Myocyte (in vitro differentiated cells): ENCODE data around the gene KLHL18. TPM values are rescaled to one million over a fixed set of nuclear protein-coding genes. Genes with fewer than 3 reads are reported as not detected.
"Not testable (repeated sequence)": the region's sequence is repeated elsewhere in the genome, so short reads cannot be mapped to it uniquely, and the experiment has no call there.

Experiments
- DNase-seq: peaks from one replicate; pipeline ENCODE4 v3.0.0-alpha.2; 2012; ENCODE audit warnings: low read depth
- polyA plus RNA-seq: library from polyadenylated mRNA; unstranded; fragments of >200 nt; gene quantifications from one replicate; pipeline ENCODE4 v1.2.1, GENCODE V29; 2012; ENCODE audit warnings: missing spikeins
- total RNA-seq: library from RNA; depleted of rRNA; stranded (reverse); fragments of >200 nt; gene quantifications from 2 replicates; pipeline ENCODE4 v1.2.3, GENCODE V29; 2014

KLHL18 gene
- total RNA-seq: 32.7 and 53.1 TPM in 2 replicates
- 42.8 TPM for polyA plus RNA-seq

DNA sequence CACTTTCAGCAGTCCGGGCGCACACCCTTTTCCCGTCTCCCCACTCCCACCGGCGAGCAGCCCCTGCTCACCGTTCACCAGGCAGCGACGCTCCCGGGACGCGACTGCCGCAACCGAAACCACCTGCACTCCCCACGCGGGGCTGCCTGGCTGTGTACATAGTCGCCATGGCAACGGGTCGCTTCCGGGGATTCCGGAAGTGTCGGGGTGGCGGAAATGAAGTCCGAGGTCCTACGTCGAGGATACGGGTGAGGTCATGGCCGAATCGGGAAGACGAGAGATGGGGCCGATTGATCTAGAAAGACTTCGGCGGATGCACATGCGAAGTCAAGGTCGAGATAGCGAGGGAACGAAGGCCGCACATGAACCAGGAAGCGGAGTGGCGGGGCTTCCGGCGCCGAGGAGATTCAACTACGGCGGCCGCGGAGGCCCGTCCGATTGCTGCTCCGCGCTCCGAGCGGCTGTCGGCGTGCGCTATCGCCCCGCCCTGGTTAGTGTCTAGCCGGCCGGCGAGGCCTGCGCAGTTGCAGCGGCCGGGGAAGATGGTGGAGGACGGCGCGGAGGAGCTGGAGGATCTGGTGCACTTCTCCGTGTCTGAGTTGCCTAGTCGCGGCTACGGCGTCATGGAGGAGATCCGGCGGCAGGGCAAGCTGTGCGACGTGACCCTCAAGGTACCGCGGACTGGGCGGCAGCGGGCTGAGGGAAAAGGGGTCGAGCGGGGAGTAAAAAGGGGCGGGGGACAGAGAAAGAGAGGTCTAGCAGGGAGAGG, at the start of gene KLHL18, which contains the start of gene KIF9:
Gene KLHL18 (plus strand): TSS at position 521 of the 769 bp plus-strand sequence. CDS start 22 bp downstream, at position 543.
Gene KIF9 (minus strand): TSS at position 376 of the 769 bp plus-strand sequence. CDS start 5,425 bp downstream, outside the sequence.
- peak; percentile 94 for DNase-seq

DNA sequence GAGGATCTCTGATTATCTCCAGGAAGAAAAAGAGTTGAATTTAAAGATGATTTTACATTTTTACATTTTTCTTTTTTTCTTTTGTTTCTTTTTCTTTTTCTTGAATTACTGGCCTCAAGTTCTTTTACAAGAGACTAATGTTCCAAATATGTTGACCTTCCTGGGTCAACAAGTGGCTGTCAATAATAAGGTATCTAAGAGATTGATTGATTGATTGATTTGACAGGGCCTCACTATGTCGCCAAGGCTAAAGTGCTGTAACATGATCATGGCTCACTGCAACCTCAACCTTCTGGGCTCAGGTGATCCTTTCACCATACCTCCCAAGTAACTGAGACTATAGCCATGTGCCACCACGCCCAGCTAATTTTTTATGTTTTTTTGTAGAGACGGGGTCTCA, 44.7 kb upstream of the KLHL18 start:
- DNase-seq: no peak

DNA sequence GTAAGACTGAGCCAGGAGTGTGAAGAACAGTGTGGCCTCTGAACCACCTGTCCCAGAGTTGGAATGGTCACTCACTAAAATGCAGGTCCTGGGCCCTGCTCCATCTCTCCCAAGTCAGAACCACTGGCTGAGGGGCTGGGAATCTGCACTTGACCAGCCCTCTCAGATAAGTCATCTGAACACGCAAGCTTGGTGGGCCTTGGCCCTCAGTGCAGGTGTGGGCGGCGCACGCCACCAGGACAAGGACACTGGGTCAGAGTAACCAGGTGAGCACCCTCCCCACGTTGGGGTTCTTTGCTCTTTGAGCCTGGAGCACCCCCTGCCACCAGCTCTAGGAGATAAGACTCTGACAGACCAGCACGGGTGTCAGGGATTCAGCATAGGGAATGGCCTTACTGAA, 42.8 kb upstream of the KLHL18 start:
- DNase-seq: no peak

DNA sequence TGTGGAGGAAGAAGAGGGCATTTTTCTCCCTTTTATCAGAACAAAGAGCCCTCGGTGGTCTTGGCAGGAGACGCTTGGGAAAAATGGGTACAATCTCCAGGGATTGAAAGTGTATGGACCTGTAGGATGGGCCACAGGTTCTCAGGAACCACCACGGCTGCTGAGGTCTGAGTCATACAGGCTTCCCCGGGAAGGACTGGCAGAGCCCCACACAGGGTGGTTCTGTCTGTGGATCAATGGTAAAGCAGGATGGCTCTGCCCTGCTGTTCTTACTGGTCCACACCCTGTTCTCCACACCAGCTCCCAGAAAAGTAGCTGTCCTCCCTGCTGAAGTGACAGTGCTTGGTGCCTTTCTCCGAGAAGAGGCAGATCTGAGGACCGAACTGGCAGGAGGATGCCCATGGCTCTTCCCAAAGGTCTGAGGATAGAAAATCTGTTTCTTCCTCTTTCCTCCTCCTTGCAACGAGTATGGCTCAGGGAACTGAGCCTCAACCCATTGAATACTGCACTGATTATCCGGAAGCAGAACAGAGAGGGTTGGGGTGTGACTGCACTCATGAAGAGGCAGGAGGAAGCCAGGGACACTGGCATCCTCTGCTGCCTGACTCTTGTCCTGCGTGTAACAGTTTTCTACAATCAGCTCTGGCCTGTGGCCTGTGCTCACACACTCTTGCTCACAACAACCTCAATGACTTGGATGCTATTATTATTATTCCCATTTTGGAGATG, 39.2 kb upstream of the KLHL18 start:
- DNase-seq: no peak

DNA sequence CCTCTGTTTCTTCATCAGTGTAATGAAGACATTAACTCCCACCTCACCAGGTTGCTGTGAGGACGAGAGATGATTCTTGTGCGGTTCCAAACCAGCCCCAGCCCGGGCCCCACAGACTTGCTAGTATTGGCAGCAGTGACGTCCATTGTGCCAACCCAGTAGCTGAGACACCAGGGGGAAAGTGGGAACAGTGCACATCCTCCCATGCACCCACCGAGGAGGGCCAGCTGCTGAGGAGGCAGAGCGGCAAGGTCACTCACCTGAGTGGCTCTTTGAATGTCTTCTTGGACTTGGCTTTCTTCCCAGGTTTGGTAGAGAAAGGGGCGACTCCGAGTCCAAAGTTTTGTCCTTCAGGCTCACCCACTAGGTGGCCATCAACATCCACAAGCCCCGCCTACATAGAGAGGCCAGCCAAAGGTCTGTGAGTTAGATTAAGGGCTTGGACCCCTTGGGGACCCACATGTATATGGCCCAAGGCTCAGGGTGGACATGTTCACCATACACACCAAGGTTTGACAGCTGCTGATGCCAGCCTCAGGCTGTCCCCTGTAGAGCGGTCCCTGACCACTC, 38.1 kb upstream of the KLHL18 start:
- DNase-seq: no peak

DNA sequence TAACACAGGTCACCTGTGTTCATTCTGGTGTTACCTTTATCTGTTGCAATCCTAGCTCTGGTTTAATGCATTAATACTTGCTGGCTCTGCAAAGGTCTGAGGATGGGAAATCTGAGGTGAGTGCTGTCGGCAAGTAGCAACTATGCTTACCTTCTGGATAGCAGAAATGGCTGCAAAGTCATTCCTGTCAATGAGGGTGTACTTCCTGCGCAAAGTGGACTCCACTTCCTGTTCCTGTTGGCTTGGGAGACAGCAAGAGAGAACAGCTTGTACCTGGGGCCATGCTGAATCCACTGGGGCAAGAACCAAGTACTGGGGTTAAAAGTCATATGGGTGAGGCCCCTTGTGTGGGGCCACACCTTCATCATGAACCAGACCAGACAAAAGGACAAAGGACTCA, 37.5 kb upstream of the KLHL18 start:
- DNase-seq: no peak

DNA sequence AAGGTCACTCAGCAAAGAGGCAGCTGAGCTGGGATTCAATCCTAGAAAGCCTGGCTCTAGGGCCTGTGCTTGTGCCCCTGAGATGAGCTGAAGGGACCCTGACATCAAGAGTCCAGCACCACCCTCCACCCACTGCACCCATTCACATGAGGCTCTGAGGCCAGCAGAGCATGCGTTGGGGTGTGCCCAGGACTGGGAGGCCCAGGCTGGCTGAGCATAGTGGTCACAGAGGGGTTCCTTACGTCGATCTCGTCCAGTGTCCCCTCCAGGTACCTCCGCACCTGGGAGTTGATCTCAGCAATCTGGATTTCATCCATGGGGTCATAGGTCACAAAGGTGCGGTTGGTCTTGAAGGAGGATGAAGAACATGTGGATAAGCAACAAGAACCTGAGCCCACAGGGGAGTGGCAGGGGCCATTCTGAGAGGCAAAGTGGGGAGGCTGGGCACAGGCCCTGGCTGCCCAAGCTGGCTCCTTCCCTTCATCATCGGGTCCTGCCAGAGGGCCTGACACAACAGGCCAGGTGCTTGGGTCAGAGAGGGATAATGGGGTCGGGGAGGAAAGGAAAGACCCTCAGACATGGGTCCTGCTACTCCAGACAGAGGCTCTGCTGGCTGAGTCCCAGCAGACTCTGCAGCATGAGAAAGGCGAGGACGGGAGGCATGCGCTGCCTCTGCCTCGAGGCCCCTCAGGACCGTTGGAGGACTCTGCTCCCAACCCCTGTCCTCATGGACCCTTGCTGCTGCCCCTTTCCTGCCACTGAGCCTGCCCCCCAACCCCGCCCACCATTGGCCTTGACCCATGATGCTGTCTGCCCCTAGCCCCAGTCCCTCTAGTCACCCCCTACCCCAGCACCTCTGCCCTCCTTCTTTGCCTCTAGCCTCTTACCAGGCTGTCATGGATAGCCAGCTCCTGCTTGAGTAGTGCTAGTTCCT, 35.3 kb upstream of the KLHL18 start:
- no peak for DNase-seq

DNA sequence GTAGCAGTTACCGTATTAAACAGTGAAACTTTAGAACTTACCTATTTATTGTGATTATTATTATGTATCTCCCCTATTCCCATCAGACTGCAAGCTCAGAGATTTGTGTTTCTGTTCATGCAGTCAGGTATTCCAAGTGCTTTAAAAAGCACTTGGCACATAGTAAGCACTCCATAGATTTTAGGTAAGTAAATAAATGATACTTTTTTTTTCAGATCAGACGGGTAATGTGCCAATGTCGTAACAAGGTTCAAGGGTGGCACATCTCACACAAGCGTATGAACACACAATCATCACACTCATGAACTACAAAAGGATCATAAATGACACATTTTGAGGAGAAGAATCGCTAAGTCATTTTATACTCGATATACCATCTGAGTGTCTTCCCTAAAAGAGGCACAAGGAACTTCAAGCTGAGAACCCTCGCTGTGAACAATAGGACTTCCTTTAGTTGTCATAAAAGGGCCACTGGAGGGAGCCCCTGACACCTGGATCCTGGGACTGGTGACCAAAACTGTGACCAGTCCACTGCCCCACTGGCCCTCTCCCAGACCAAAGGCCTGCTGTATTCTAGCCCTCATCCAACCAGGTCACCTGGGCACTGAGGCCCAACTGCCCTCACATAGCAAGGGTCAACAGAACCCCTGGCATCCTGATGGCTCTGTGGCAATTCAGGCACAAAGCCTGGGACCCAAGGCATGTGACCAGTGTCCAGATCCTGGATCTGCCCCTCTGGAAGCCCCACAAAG, 32.3 kb upstream of the KLHL18 start:
- peak; percentile 77 for DNase-seq

DNA sequence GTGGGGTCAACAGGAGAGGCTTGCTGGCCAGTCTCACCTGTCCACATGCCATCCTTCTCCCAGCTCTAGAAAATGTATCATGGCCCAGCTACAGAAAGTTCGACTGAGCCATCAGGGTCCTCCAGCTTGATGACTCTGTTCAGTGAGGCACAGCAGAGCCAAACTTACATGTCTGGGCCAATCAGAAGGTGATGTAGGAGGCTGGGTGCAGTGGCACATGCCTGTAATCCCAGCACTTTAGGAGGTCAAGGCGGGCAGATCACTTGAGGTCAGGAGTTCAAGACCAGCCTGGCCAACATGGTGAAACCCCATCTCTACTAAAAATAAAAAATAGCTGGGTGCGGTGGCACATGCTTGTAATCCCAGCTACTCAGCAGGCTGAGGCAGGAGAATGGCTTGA, 31.7 kb upstream of the KLHL18 start:
- not testable (repeated sequence) for DNase-seq

DNA sequence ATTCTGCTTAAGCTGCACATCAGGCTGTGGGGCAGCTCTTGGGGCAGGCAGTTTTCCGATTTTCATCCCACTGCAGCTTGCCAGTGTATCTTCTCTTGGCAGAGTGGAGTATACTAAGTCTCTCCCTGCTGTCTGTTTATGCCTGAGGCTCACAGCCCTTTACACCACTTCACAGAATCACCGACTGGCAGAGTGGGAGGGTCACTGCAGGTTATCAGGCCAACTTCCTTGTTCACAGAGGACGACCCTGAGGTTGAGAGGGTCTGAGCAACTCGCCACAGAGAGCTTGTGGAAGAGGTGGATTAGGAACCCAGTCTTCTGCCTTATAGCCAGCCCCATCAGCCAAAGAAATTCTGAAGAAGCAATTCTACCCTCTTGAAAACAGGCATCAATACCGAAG, 31.1 kb upstream of the KLHL18 start:
- no peak for DNase-seq

DNA sequence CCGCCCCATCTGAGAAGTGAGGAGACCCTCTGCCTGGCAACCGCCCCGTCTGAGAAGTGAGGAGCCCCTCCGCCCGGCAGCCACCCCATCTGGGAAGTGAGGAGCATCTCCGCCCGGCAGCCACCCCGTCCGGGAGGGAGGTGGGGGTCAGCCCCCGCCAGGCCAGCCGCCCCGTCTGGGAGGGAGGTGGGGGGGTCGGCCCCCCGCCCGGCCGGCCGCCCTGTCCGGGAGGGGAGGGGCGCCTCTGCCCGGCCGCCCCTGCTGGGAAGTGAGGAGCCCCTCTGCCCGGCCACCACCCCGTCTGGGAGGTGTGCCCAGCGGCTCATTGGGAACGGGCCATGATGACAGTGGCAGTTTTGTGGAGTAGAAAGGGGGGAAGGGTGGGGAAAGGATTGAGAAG, 26.4 kb upstream of the KLHL18 start:
- not testable (repeated sequence) for DNase-seq

DNA sequence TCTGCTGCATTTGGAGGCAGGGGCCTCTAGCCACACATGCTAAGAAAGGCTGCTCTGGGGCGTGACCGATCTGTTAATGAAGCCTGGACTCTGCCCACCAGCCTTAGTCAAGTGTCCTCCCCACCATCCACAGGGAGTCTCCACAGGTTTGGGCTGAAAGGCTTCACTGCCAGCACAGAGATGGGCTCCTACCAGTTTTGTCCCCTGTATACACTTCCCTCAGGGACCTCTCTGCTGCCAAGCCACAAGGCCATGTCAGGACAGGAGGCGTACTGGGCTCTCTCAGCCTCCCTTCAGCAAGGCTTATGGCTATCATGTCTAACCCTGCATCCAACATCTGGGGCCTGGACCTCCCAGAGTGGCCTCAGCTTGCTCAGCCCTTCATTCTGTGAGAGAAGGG, 23.6 kb upstream of the KLHL18 start:
- DNase-seq: no peak

DNA sequence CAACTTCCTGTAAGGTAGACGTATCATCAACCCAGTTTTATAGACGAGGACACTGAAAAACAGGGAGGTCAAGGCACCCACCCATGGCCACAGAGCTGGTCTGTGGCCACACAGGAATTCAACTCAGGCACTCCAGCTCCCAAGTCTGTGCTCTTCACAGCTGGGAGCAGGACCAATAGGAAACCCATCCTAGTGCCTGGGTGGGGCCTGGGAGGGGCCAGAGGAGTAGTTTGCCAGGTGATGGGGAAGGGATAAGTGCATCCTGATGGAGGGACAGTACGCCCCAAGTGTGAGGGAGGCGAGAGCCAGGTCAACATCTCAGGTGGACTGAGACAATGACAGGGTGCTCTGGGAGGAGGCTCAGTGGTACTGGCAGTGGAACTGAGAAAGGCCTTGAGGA, 22.1 kb upstream of the KLHL18 start:
- no peak for DNase-seq

DNA sequence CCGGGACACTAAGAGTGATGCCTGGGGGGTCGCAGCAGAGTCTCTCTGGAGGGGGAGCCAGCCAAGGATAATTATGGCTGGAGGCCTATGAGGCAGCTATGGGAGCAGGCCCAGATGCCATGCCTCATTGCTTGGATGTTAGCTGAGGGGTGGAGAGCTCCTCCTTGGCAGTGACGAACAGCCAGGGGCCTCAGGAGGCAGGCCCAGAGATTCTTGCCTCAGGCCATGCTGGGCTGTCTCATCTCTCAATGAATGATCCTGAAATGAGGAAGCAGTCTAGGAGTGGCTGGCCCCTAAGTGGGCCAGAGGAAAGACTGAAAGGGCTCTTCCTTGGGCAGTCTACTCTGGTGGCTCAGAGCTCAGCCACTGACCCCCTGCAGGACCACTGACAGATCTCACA, 21.4 kb upstream of the KLHL18 start:
- no peak for DNase-seq

DNA sequence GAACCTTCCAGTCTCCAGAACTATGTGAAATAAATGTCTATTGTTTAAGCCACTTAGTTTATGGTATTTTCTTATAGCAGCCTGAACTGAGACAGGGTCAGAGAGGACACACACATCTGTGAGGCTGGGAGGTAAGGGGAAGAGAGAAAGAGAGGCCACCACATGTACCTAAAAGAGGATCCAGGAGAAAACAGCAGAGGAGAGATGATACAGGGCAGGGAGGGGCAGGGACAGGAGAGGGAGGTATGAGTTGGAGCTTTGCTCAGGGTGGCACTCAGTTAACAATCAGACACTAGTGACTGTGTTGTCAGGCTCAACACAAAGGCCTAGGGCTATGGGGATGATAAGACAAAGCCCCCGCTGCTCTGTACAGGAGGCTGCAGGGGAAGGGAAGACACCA, 17.7 kb upstream of the KLHL18 start:
- no peak for DNase-seq

DNA sequence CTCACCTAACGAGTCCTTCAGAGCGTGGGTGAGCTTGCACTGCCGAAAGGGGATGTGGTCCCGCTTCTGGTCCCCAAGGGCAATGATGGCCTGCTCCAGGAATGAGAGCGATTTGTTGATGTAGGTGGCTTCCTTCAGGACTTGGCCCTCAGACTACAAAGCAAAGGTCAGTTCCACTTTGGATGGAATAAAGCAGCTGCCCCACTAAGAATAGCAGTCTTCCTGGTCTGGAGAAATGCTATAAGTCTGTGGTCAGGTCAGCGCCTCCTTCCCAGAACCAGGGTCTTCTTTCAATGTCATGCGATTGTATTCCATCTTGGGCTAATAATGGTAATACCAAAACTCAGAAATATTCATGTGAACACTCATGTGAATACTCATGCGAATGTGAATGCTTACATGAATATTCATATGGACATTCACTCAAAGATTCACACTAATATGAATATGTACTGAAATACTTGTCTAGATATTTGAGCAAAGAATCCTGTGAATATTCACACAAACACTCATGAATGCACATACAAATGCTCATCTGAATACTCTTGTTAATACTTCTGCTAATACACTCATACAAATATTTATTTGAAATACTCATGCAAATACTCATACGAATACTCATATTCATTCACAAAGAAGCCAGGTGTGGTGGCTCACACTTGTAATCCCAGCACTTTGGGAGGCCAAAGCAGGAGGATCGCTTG, 16.9 kb upstream of the KLHL18 start:
- peak; percentile 86 for DNase-seq

DNA sequence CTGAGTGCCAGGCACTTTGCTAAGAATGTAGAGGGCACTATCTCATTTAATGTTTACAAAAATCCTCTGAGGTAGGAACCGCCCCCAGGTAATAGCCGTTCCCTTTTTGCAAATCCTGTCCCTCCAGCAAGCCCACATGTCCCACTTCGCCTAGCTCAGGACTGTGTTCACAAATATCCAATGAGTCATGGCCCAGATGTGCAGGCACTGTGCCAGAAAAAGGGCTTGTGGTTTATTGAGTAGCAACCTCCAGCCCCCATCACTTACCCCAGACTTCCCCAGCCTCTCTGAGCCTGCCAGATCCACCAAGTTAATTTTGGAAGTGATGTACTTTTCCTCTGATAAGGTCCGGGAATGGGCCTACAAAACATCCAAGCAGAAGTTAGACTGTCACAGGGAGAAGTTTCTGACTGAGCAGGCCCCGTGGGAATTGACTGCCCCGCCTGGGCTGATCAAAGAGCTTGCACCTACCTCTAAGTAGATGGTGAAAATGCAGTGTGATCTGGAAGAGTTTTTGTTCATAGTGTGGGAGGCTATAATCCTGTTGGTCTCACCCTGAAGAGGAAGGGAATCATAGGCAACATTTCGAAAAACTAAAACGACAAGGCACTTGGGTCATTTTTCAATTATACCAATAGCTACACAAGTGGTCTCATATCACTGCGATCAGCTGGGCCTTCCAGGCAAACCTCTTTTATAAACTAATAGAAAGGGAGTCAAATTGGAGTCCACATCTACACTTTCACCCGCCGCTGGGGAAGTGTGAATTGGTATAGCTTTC, 15.8 kb upstream of the KLHL18 start:
- DNase-seq: peak; percentile 99

DNA sequence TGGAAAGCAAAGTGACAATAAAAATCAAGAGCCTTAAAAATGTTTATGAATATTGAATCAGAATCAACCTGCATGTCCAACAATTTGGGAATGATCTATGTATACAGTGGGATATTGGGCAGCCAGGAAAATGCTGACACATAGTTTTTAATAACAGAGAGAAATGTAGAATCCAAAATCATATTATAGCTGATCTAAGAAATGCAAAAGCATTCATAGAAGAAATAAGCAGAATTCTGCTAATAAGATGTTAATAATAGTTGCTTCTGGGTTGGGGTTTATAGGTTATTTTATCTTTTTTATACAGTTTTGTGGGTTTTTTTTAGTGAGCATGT, 15.3 kb upstream of the KLHL18 start:
- no peak for DNase-seq

DNA sequence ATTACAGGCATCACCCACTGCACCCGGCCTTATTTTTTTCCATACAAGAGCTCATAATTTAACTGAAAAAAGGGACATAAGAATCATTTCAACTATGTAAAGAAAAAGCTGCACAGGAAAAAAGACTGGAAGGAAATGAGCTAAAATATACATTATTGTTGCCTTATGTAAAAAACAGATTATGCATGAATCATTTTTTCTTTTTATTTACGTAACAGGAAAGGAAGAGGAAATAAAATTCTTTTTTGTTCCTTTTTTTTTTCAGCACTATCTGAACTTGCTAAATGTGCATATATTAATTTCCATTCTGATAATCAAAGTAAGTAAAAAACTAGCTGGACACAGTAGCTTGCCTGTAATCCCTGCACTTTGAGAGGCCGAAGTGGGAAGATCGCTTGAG, 12.2 kb upstream of the KLHL18 start:
- no peak for DNase-seq
